SK-N-SH treated with all-trans-retinoic acid at 6 μM for 48 hours (cell line): ENCODE data around the gene LAMA1.

ENCODE experiments used
- TCF4 ChIP-seq: fragments of 250-450 bp; sonication (Bioruptor Pico); IDR thresholded peaks from 2 replicates; pipeline ENCODE4 v1.8.0; 2021; ENCODE audit warnings: mild to moderate bottlenecking, moderate library complexity, borderline replicate concordance
- ZC3H10 ChIP-seq: fragments of 250-450 bp; sonication (Bioruptor Pico); IDR thresholded peaks from 2 replicates; pipeline ENCODE4 v1.5.1; 2021; ENCODE audit warnings: mild to moderate bottlenecking, moderate library complexity
- ZFP3 ChIP-seq: fragments of 250-450 bp; sonication (Bioruptor Pico); IDR thresholded peaks from 2 replicates; pipeline ENCODE4 v1.5.0; 2020; ENCODE audit warnings: mild to moderate bottlenecking, moderate library complexity

GRCh38 chr18:6951336-6952090, 166.1 kb downstream of the LAMA1 start:
- TF ChIP-seq ZC3H10 (CRISPR knock-in tag): no peak
- TF ChIP-seq TCF4 (CRISPR knock-in tag): no peak
- TF ChIP-seq ZFP3 (CRISPR knock-in tag): no peak
